Ovary (tissue), 9 donors: ENCODE results near the gene ZSWIM8. TPM values are rescaled to one million over a fixed set of nuclear protein-coding genes. Genes with fewer than 3 reads are reported as not detected.

Experiments used
- DNase-seq, 5 donors: peaks; one replicate each; pipeline ENCODE4 v3.0.0-alpha.2; 2019 to 2020
- H3K27ac ChIP-seq, 2 donors: fragments of 200-600 bp; one replicate each; pipeline versions ENCODE4 v1.5.1 to v1.8.0; 2019 to 2022
- H3K27me3 ChIP-seq: fragments of 200-600 bp; one replicate; pipeline ENCODE4 v1.8.0; 2022
- H3K36me3 ChIP-seq: fragments of 200-600 bp; sonication (generic); one replicate; pipeline ENCODE4 v1.5.1; 2019
- H3K4me1 ChIP-seq: one replicate; pipeline ENCODE4 v1.8.1; 2013; ENCODE audit warnings: mild to moderate bottlenecking, moderate library complexity; ENCODE audit not compliant: insufficient read depth
- H3K4me3 ChIP-seq: fragments of 200-600 bp; sonication (generic); one replicate; pipeline ENCODE4 v1.5.1; 2017
- H3K9me3 ChIP-seq, 2 donors: fragments of 200-600 bp in 1 of 2; sonication (generic) in 1 of 2; one replicate each; pipeline versions ENCODE4 v1.5.1 to v1.8.1; 2013 to 2019; ENCODE audit warnings: mild to moderate bottlenecking in 1 of 2, moderate library complexity in 1 of 2
- EP300 ChIP-seq: sonication (generic); formaldehyde crosslinking; IDR thresholded peaks from one replicate; pipeline ENCODE4 v1.6.1; 2017; ENCODE audit warnings: antibody characterized with exemption
- POLR2A ChIP-seq: fragments of 450-650 bp; IDR thresholded peaks from one replicate; pipeline ENCODE4 v1.6.1; 2017; ENCODE audit warnings: antibody characterized with exemption, mild to moderate bottlenecking, moderate library complexity
- whole genome bisulfite sequencing, 3 donors: extraction: QIAGEN DNeasy Blood & Tissue Kit in 1 of 3; methylation state at CpG; one replicate each; pipeline versions ENCODE4 v1.1.5 to v1.1.7; 2013 to 2017; 5-methylcytosine and 5-hydroxymethylcytosine counted together
- intact Hi-C, 4 donors: fragments of 100-400 bp; cut with DNase I; formaldehyde crosslinking; loops; one replicate each; pipeline versions ENCODE4 v1.11.0 to v1.15.1; 2022 to 2023
- polyA plus RNA-seq, 2 donors: library from polyadenylated mRNA; stranded (reverse); fragments of 200-250 nt in 1 of 2; fragments of 350-450 nt in 1 of 2; fragmentation: Illumina TruSeq in 1 of 2; extraction: RNeasy Lipid Tissue Mini Kit (QIAGEN cat#74804) in 1 of 2; gene quantifications; one replicate each; pipeline ENCODE4 v1.2.3, GENCODE V29; 2013 to 2014
- total RNA-seq, 7 donors: library from RNA; depleted of rRNA in 2 of 7; stranded (reverse); fragments of >200 nt in 2 of 7; fragmentation: NEBNext Ultra II Directional in 3 of 7; extraction: Animal tissue kit (Norgen Biotek cat#: 25700) in 3 of 7; gene quantifications; one replicate each; pipeline versions ENCODE4 v1.1.0 to v1.2.4, GENCODE V29; 2016 to 2023
- TF ChIP-seq, protein P1 (sequence below), 3 donors: fragments of 450-650 bp in 2 of 3; fragments of 200-600 bp in 1 of 3; IDR thresholded peaks; one replicate each; pipeline versions ENCODE4 v1.5.1 to v1.8.0; 2016 to 2022; ENCODE audit warnings: antibody characterized with exemption in 3 of 3, mild to moderate bottlenecking in 1 of 3
- donor health status: DM: no; HTN: no; CAD: no; lungs with moderate emphysema.
- donor health status: DM: no; HTN: no; CAD: no.
- donor health status: Bipolar disorder and iron deficiency.
- donor health status: DM: yes; HTN: yes; CAD: no.
- donor health status: DM: no; HTN: no; CAD: no.
- donor health status: DM: yes; HTN: yes; CAD: no.

Gene ZSWIM8
- total and polyA plus RNA-seq, 9 donors = 42.7 to 90.7 (median 69.3) TPM

DNA sequence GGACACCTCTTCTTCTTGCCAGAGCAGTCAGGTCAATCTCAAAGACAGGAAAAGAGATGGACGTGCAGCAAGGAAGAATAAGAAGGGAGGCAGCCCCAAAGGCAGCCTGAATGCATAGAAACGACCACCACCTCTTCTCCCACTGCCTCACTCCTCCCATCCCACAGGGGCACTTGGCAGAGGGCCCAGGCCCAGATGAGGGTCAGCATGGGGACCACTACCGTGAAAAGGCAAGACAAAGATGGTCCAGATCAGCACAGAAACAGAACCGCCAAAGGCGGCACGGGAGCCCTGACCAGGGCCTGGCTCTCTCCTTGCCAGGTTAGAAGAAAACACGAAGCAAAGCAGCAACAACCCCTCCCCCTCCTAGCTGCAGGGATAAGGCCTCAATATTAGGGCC, 27.9 kb downstream of the ZSWIM8 start:
- Histone ChIP-seq H3K9me3 (no peaks in the 10 kb centered on the region), H3K27ac (no peak overlapping the region), H3K4me1 (no peaks in the 10 kb centered on the region), H3K27me3 (no peaks in the 10 kb centered on the region), H3K36me3 (no peaks in the 10 kb centered on the region), H3K4me3 (no peak overlapping the region)
- no peak for DNase-seq
- WGBS, 3 donors = 71 to 84% (median 78%) methylated on average over 7 of the region's 7 CpGs
- TF ChIP-seq, protein P1, sequence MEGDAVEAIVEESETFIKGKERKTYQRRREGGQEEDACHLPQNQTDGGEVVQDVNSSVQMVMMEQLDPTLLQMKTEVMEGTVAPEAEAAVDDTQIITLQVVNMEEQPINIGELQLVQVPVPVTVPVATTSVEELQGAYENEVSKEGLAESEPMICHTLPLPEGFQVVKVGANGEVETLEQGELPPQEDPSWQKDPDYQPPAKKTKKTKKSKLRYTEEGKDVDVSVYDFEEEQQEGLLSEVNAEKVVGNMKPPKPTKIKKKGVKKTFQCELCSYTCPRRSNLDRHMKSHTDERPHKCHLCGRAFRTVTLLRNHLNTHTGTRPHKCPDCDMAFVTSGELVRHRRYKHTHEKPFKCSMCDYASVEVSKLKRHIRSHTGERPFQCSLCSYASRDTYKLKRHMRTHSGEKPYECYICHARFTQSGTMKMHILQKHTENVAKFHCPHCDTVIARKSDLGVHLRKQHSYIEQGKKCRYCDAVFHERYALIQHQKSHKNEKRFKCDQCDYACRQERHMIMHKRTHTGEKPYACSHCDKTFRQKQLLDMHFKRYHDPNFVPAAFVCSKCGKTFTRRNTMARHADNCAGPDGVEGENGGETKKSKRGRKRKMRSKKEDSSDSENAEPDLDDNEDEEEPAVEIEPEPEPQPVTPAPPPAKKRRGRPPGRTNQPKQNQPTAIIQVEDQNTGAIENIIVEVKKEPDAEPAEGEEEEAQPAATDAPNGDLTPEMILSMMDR (IDR thresholded peaks at IDR 0.05) = no peak
- TF ChIP-seq EP300 (no peak), POLR2A (no peak)
- intact Hi-C loops = no loop called here

DNA sequence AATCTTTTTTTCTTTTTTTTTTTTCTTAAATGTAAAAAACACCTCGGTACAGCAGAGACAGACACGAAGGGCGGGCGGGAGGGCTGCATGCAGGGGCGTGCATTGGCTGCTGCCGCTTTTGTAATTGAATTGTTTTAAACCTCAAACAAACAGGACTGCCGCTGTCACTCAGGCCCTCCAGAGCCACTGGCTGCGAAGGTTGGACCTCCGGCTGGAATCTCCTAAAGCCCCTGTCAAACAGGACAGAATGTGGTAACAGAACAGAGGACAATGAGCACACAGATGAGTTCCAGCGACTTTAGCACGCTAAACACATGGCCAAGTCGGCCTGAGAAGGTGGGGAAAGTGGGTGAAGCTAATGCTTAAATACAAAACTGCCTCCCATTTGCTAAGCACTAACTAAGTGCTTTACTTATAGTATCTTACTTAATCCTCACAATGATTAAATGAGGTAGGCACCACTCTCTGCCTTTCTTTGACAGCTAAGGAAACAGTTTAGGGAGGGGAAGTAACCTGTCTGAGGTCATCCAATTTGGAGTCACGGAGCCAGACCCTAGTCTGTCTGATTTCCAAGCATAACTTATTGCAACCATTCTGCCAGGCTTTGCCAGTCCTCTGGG, 29.0 kb downstream of the ZSWIM8 start:
- intact Hi-C loops = no loop called here
- Histone ChIP-seq H3K27ac (no peak overlapping the region), H3K27me3 (no peaks in the 10 kb centered on the region), H3K36me3 (no peaks in the 10 kb centered on the region), H3K4me3 (no peak overlapping the region), H3K4me1 (no peaks in the 10 kb centered on the region), H3K9me3 (no peaks in the 10 kb centered on the region)
- TF ChIP-seq, protein P1 (IDR thresholded peaks at IDR 0.05) = no peak
- TF ChIP-seq EP300 (no peak), POLR2A (no peak)
- no peak for DNase-seq
- WGBS, 3 donors = 83 to 86% (median 85%) methylated on average over 13 of the region's 13 CpGs

- H3K4me1 ChIP-seq = no peaks in the 10 kb centered on the region
- H3K9me3 ChIP-seq = no peaks in the 10 kb centered on the region
- no peaks in the 10 kb centered on the region for H3K27me3 ChIP-seq
- H3K36me3 ChIP-seq = no peaks in the 10 kb centered on the region
- WGBS, 3 donors = 79 to 82% (median 82%) methylated on average over 22 of the region's 22 CpGs
- no peak overlapping the region for H3K4me3 ChIP-seq
- intact Hi-C loops = no loop called here
- no peak for DNase-seq
- H3K27ac ChIP-seq = no peak overlapping the region
- TF ChIP-seq, protein P1 (IDR thresholded peaks at IDR 0.05) = no peak
- TF ChIP-seq POLR2A = no peak
- no peak for TF ChIP-seq EP300
Observed at GRCh38 chr10:73814896-73815718, 29.7 kb downstream of the ZSWIM8 start.

GRCh38 chr10:73815719-73816030, 30.3 kb downstream of the ZSWIM8 start:
- H3K36me3 ChIP-seq = no peaks in the 10 kb centered on the region
- intact Hi-C loops = no loop called here
- no peak for TF ChIP-seq EP300
- TF ChIP-seq POLR2A = no peak
- TF ChIP-seq, protein P1 (IDR thresholded peaks at IDR 0.05) = no peak

More at GRCh38 chr10:73815719-73816030, 30.3 kb downstream of the ZSWIM8 start:
- no peaks in the 10 kb centered on the region for H3K4me1 ChIP-seq
- H3K9me3 ChIP-seq = no peaks in the 10 kb centered on the region
- no peak overlapping the region for H3K4me3 ChIP-seq
- DNase-seq = no peak
- no peaks in the 10 kb centered on the region for H3K27me3 ChIP-seq
- no peak overlapping the region for H3K27ac ChIP-seq
